Erythroblast (primary cell): ENCODE data around the gene ALDH1A2.

Experiments
- DNase-seq, 2 experiments: peaks; one replicate each; lab custom pipeline; 2025; lab: John Stamatoyannopoulos, UW
- GATA1 ChIP-seq: IDR thresholded peaks from 2 replicates; pipeline ENCODE4 v1.6.1; 2011; ENCODE audit warnings: low read depth, mild to moderate bottlenecking, control low read depth, low read length, moderate library complexity
- POLR2A ChIP-seq: IDR thresholded peaks from 2 replicates; pipeline ENCODE4 v1.6.1; 2011; ENCODE audit warnings: mild to moderate bottlenecking, low read length

The ALDH1A2 gene

GRCh38 chr15:57943754-57944420, 121.6 kb downstream of the ALDH1A2 start:
- DNase-seq, result no peak
- TF ChIP-seq GATA1 (no peak), POLR2A (no peak)

- TF ChIP-seq GATA1, result no peak
- TF ChIP-seq POLR2A, result no peak
- DNase-seq, result no peak
These were observed 122.3 kb downstream of the ALDH1A2 start for GRCh38 chr15:57943171-57943570.

GRCh38 chr15:57941816-57942215, 123.7 kb downstream of the ALDH1A2 start:
- no peak for DNase-seq
- no peak for TF ChIP-seq GATA1
- TF ChIP-seq POLR2A, result no peak

- TF ChIP-seq POLR2A (no peak), GATA1 (no peak)
- DNase-seq, result no peak
These were observed 133.2 kb downstream of the ALDH1A2 start for GRCh38 chr15:57932348-57932747.

- no peak for DNase-seq
- TF ChIP-seq POLR2A (no peak), GATA1 (no peak)
These were observed 133.9 kb downstream of the ALDH1A2 start for GRCh38 chr15:57931570-57931969.

- no peak for DNase-seq
- TF ChIP-seq GATA1 (no peak), POLR2A (no peak)
These were observed 138.3 kb downstream of the ALDH1A2 start for GRCh38 chr15:57927091-57927631.

- DNase-seq, result no peak
- TF ChIP-seq GATA1 (no peak), POLR2A (no peak)
These were observed 139.9 kb downstream of the ALDH1A2 start for GRCh38 chr15:57925650-57926049.

GRCh38 chr15:57924598-57924997, 140.9 kb downstream of the ALDH1A2 start:
- no peak for DNase-seq
- TF ChIP-seq POLR2A (no peak), GATA1 (no peak)

- DNase-seq, result no peak
- no peak for TF ChIP-seq GATA1
- TF ChIP-seq POLR2A, result no peak
These were observed 141.8 kb downstream of the ALDH1A2 start for GRCh38 chr15:57923750-57924149.

GRCh38 chr15:57923306-57923705, 142.2 kb downstream of the ALDH1A2 start:
- no peak for TF ChIP-seq GATA1
- TF ChIP-seq POLR2A, result no peak
- no peak for DNase-seq

- TF ChIP-seq POLR2A, result no peak
- TF ChIP-seq GATA1, result no peak
- no peak for DNase-seq
These were observed 142.7 kb downstream of the ALDH1A2 start for GRCh38 chr15:57922776-57923175.

- DNase-seq, result no peak
- TF ChIP-seq POLR2A, result no peak
- TF ChIP-seq GATA1, result no peak
These were observed 144.1 kb downstream of the ALDH1A2 start for GRCh38 chr15:57921371-57921770.

GRCh38 chr15:57920911-57921310, 144.6 kb downstream of the ALDH1A2 start:
- DNase-seq, result no peak
- TF ChIP-seq GATA1, result no peak
- no peak for TF ChIP-seq POLR2A

GRCh38 chr15:57919754-57920153, 145.8 kb downstream of the ALDH1A2 start:
- TF ChIP-seq GATA1 (no peak), POLR2A (no peak)
- no peak for DNase-seq

- no peak for DNase-seq
- TF ChIP-seq GATA1 (no peak), POLR2A (no peak)
These were observed 147.5 kb downstream of the ALDH1A2 start for GRCh38 chr15:57917998-57918397.

GRCh38 chr15:57916695-57917094, 148.8 kb downstream of the ALDH1A2 start:
- DNase-seq, result no peak
- TF ChIP-seq GATA1 (no peak), POLR2A (no peak)
